Neural progenitor cell (in vitro differentiated cells): ENCODE results near the gene ALKBH2.

Source experiments
- EZH2 ChIP-seq: fragments of 200-600 bp; sonication (generic); IDR thresholded peaks from 2 replicates; pipeline ENCODE4 v1.6.1; 2017; ENCODE audit warnings: antibody characterized with exemption, mild to moderate bottlenecking, moderate library complexity
- EZH2phosphoT487 ChIP-seq: fragments of 200-600 bp; sonication (generic); IDR thresholded peaks from 2 replicates; pipeline ENCODE4 v1.6.1; 2017; ENCODE audit warnings: antibody characterized with exemption
- TF ChIP-seq, protein P1 (sequence below): fragments of 200-600 bp; sonication (generic); IDR thresholded peaks from 2 replicates; pipeline ENCODE4 v1.5.1; 2017; ENCODE audit warnings: antibody characterized with exemption, mild to moderate bottlenecking

GRCh38 chr12:109097435-109098182 lies 4.3 kb upstream of the ALKBH2 start, which contains the start of gene UNG:
- TF ChIP-seq, protein P1, sequence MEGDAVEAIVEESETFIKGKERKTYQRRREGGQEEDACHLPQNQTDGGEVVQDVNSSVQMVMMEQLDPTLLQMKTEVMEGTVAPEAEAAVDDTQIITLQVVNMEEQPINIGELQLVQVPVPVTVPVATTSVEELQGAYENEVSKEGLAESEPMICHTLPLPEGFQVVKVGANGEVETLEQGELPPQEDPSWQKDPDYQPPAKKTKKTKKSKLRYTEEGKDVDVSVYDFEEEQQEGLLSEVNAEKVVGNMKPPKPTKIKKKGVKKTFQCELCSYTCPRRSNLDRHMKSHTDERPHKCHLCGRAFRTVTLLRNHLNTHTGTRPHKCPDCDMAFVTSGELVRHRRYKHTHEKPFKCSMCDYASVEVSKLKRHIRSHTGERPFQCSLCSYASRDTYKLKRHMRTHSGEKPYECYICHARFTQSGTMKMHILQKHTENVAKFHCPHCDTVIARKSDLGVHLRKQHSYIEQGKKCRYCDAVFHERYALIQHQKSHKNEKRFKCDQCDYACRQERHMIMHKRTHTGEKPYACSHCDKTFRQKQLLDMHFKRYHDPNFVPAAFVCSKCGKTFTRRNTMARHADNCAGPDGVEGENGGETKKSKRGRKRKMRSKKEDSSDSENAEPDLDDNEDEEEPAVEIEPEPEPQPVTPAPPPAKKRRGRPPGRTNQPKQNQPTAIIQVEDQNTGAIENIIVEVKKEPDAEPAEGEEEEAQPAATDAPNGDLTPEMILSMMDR = no peak
- TF ChIP-seq EZH2 (no peak), EZH2phosphoT487 (no peak)
